IMR-90 (cell line): ENCODE measurements around the gene CASS4. TPM values are rescaled to one million over a fixed set of nuclear protein-coding genes. Genes with fewer than 3 reads are reported as not detected.

Experiments
- ATAC-seq: fragments of 200-7000 bp; cut with Tn5 transposase; 2 replicates; pipeline ENCODE4 v1.9.1; 2020; ENCODE audit warnings: low read depth, mild to moderate bottlenecking, moderate library complexity
- BruUV-seq: library from RNA; stranded (reverse); fragments of 400-500 nt; replicated peaks from 2 replicates; lab custom pipeline; 2021; lab: Mats Ljungman, UMichigan
- CTCF ChIA-PET: fragments of 300-600 bp; formaldehyde crosslinking; extraction: SDS; loops from one replicate; lab custom pipeline; 2021; ENCODE audit warnings: antibody characterized with exemption; lab: Yijun Ruan, JAX
- POLR2A ChIA-PET: fragments of 300-600 bp; sonication (Branson Sonifier 250); formaldehyde crosslinking; loops from one replicate; lab custom pipeline; 2022; ENCODE audit warnings: antibody characterized with exemption; ENCODE audit not compliant: unreplicated experiment; lab: Charles Lee
- DNase-seq: peaks from one replicate; pipeline ENCODE4 v3.0.0; 2013
- H2AFZ ChIP-seq: replicated peaks from 2 replicates; pipeline ENCODE3; 2013; ENCODE audit warnings: low read length, mild to moderate bottlenecking; ENCODE audit not compliant: poor library complexity
- H2AK5ac ChIP-seq: 2 replicates; pipeline ENCODE4 v1.6.1; 2013; ENCODE audit warnings: low read depth, low read length, inconsistent platforms
- H2AK9ac ChIP-seq: replicated peaks from 2 replicates; pipeline ENCODE3; 2013; ENCODE audit warnings: mild to moderate bottlenecking, low read depth, low read length, moderate library complexity; ENCODE audit not compliant: poor library complexity
- H2BK120ac ChIP-seq: 2 replicates; pipeline ENCODE4 v1.6.1; 2013; ENCODE audit warnings: low read depth, low read length, inconsistent platforms
- H2BK15ac ChIP-seq: 3 replicates; pipeline ENCODE4 v1.6.1; 2013; ENCODE audit warnings: low read depth, low read length, inconsistent platforms
- H2BK20ac ChIP-seq: 2 replicates; pipeline ENCODE4 v1.6.1; 2013; ENCODE audit warnings: low read depth, mild to moderate bottlenecking, inconsistent platforms, low read length, moderate library complexity
- H2BK5ac ChIP-seq: 2 replicates; pipeline ENCODE4 v1.6.1; 2013; ENCODE audit warnings: mild to moderate bottlenecking, low read depth, low read length, inconsistent platforms; ENCODE audit not compliant: poor library complexity, severe bottlenecking
- H3K14ac ChIP-seq: replicated peaks from 2 replicates; pipeline ENCODE4 v1.6.1; 2013; ENCODE audit warnings: low read depth, low read length, inconsistent platforms
- H3K18ac ChIP-seq: 2 replicates; pipeline ENCODE4 v1.6.1; 2013; ENCODE audit warnings: low read depth, low read length, control low read depth
- H3K23ac ChIP-seq: 2 replicates; pipeline ENCODE4 v1.6.1; 2013; ENCODE audit warnings: low read depth, low read length, inconsistent platforms
- H3K27ac ChIP-seq: 2 replicates; pipeline ENCODE4 v1.5.1; 2013; ENCODE audit warnings: mild to moderate bottlenecking, control low read depth, low read length; ENCODE audit not compliant: insufficient read depth
- H3K27me3 ChIP-seq: 2 replicates; pipeline ENCODE4 v1.6.1; 2013; ENCODE audit warnings: low read length; ENCODE audit not compliant: control insufficient read depth, insufficient read depth
- H3K36me3 ChIP-seq: 2 replicates; pipeline ENCODE4 v1.6.1; 2013; ENCODE audit warnings: low read length, mixed read lengths; ENCODE audit not compliant: control insufficient read depth, insufficient read depth
- H3K4ac ChIP-seq: 2 replicates; pipeline ENCODE4 v1.6.1; 2013; ENCODE audit warnings: low read depth, low read length, inconsistent platforms
- H3K4me1 ChIP-seq: 2 replicates; pipeline ENCODE4 v1.6.1; 2013; ENCODE audit warnings: low read length, mixed read lengths; ENCODE audit not compliant: control insufficient read depth, insufficient read depth
- H3K4me2 ChIP-seq: 2 replicates; pipeline ENCODE4 v1.6.1; 2013; ENCODE audit warnings: low read depth, mild to moderate bottlenecking, control low read depth, low read length, moderate library complexity
- H3K4me3 ChIP-seq: 2 replicates; pipeline ENCODE4 v1.5.1; 2013; ENCODE audit warnings: low read depth, mild to moderate bottlenecking, control low read depth, low read length, moderate library complexity; ENCODE audit not compliant: insufficient read depth
- H3K56ac ChIP-seq: 2 replicates; pipeline ENCODE4 v1.6.1; 2013; ENCODE audit warnings: low read length, inconsistent platforms; ENCODE audit not compliant: insufficient read depth; ENCODE audit errors: extremely low read depth
- H3K79me1 ChIP-seq, 2 experiments: 2 replicates each; pipeline ENCODE4 v1.6.1; 2013; ENCODE audit warnings: low read length in 2 of 2, inconsistent platforms in 1 of 2, low read depth in 1 of 2
- H3K9ac ChIP-seq: 2 replicates; pipeline ENCODE4 v1.6.1; 2013; ENCODE audit warnings: low read depth, low read length, control low read depth
- H3K9me1 ChIP-seq: 2 replicates; pipeline ENCODE4 v1.6.1; 2013; ENCODE audit warnings: low read length, inconsistent platforms; ENCODE audit not compliant: insufficient read depth
- H3K9me3 ChIP-seq: 2 replicates; pipeline ENCODE4 v1.6.1; 2013; ENCODE audit warnings: low read length; ENCODE audit not compliant: control insufficient read depth, insufficient read depth
- H4K20me1 ChIP-seq: 2 replicates; pipeline ENCODE4 v1.6.1; 2013; ENCODE audit warnings: low read length, inconsistent platforms; ENCODE audit not compliant: insufficient read depth
- H4K5ac ChIP-seq: 2 replicates; pipeline ENCODE4 v1.6.1; 2013; ENCODE audit warnings: mild to moderate bottlenecking, low read depth, low read length, control low read depth
- H4K8ac ChIP-seq, 2 experiments: 2 replicates each; pipeline ENCODE4 v1.6.1; 2013; ENCODE audit warnings: low read depth in 2 of 2, low read length in 2 of 2, control low read depth in 1 of 2, inconsistent platforms in 1 of 2
- H4K91ac ChIP-seq: 2 replicates; pipeline ENCODE4 v1.6.1; 2013; ENCODE audit warnings: low read depth, low read length, inconsistent platforms; ENCODE audit not compliant: insufficient read depth
- CHD1 ChIP-seq: IDR thresholded peaks from 2 replicates; pipeline ENCODE4 v1.6.1; 2012; ENCODE audit warnings: low read depth, low read length, improper control_type of control experiment
- NFE2L2 ChIP-seq: fragments of 150-350 bp; IDR thresholded peaks from 2 replicates; pipeline ENCODE4 v1.6.1; 2016; ENCODE audit warnings: low read depth, mild to moderate bottlenecking, low read length
- WGBS, 2 experiments: methylation state at CpG; one replicate each; pipeline versions ENCODE4 v1.1.5 to v1.1.7; 2013; ENCODE audit warnings: missing lambda C conversion rate in 2 of 2; ENCODE audit not compliant: insufficient read length in 1 of 2; ENCODE audit errors: extremely low coverage in 2 of 2; 5-methylcytosine and 5-hydroxymethylcytosine counted together
- dilution Hi-C: fragments of 300-500 bp; cut with HindIII; formaldehyde crosslinking; loops from one replicate; pipeline ENCODE4 v1.14.3; 2018; ENCODE audit warnings: low sequenced_read_pairs; ENCODE audit not compliant: unreplicated experiment
- in situ Hi-C: fragments of 300-500 bp; cut with MboI; formaldehyde crosslinking; loops from 3 replicates; pipeline ENCODE4 v1.14.3; 2019; ENCODE audit warnings: low sequenced_read_pairs, inconsistent platforms, mixed read lengths
- intact Hi-C: fragments of 100-400 bp; cut with micrococcal nuclease; formaldehyde crosslinking; loops from 2 replicates; pipeline ENCODE4 v1.10.0; 2022
- polyA plus RNA-seq, 3 experiments: library from polyadenylated mRNA; depleted of rRNA; stranded (reverse); fragments of >200 nt; gene quantifications; 2 replicates each; pipeline ENCODE4 v1.2.3, GENCODE V29; 2012; ENCODE audit warnings: low replicate concordance in 1 of 3
- total RNA-seq: library from RNA; depleted of rRNA; stranded (reverse); fragments of >200 nt; gene quantifications from 2 replicates; pipeline ENCODE4 v1.2.3, GENCODE V29; 2012

The CASS4 gene
- total and polyA plus RNA-seq, 2 of the 4 experiments (the other 2 are of a cell fraction): 25.8 to 26.5 TPM

DNA sequence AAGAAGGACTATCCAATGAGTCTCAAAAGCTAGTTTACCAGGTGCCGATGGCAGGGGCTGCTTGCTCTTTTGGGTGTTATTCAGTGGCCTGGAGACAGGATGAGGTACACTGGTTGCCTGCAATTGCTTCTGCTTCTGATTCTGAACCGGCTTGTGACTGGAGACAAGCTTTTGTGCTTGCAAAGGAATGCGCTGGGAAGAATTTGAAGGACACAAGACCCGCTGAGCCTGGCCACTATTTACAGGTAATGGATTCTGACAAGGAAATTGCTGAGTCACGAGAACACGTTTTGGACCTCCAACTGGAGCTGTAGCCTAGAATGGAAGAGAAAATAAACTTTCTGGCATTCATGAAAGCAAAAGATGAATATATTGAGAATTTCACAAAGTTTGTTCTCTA lies 25.8 kb upstream of the CASS4 start:
- no peak overlapping the region for H3K4me3 ChIP-seq
- no peak overlapping the region for H3K4ac ChIP-seq
- H2BK15ac ChIP-seq: no peak overlapping the region
- H2BK20ac ChIP-seq: no peak overlapping the region
- no peak overlapping the region for H3K23ac ChIP-seq
- no peak overlapping the region for H2AK9ac ChIP-seq
- WGBS, 2 experiments: 91% methylated on average over 5 of the region's 6 CpGs; no CpG with 5 or more reads in 1 of the 2 experiments
- BruUV-seq: no TSS peak
- H2BK120ac ChIP-seq: no peak overlapping the region
- intact Hi-C loops: no loop called here
- no peak overlapping the region for H4K5ac ChIP-seq
- H4K8ac ChIP-seq: no peak overlapping the region
- ATAC-seq (no peak), DNase-seq (no peak)
- dilution Hi-C loops: no loop called here
- peaks cover 19% of the 10 kb centered on the region for H3K36me3 ChIP-seq
- H3K14ac ChIP-seq: no peak overlapping the region
- H3K4me2 ChIP-seq: no peak overlapping the region
- H3K9me1 ChIP-seq: peaks cover 17% of the 10 kb centered on the region
- POLR2A ChIA-PET: no interaction called here
- TF ChIP-seq CHD1 (no peak), NFE2L2 (peak; percentile 82)
- no peak overlapping the region for H3K56ac ChIP-seq
- H3K18ac ChIP-seq: no peak overlapping the region
- no peak overlapping the region for H2AFZ ChIP-seq
- no peaks in the 10 kb centered on the region for H3K9me3 ChIP-seq
- peaks cover 2% of the 10 kb centered on the region; the same call in 1 of the 2 replicates for H3K4me1 ChIP-seq
- CTCF ChIA-PET: interaction anchor here (0.7 kb wide), 1 partner anchor 12 kb away, joined by 4 read pairs; no protein-coding TSS in a partner anchor
- peaks cover 48 to 60% of the 10 kb centered on the region in 2 experiments for H3K79me1 ChIP-seq
- H2AK5ac ChIP-seq: no peak overlapping the region
- H3K27ac ChIP-seq: no peak overlapping the region
- H2BK5ac ChIP-seq: no peak overlapping the region
- in situ Hi-C loops: loop anchor here (25.0 kb wide), 1 partner anchor 976 kb away; the partner anchor contains the start of gene RAE1
- H4K20me1 ChIP-seq: no peaks in the 10 kb centered on the region; the same call in none of the 2 replicates
- no peak overlapping the region for H3K9ac ChIP-seq
- H4K91ac ChIP-seq: no peak overlapping the region
- no peaks in the 10 kb centered on the region for H3K27me3 ChIP-seq
